ENCODE results near the gene HECTD2. TPM values are rescaled to one million over a fixed set of nuclear protein-coding genes. Genes with fewer than 3 reads are reported as not detected.

Gene HECTD2
- total RNA-seq, 1 experiment from 2014 or later, result 11.5 TPM

- intact Hi-C loops (cut with micrococcal nuclease; ENCODE audit: unreplicated experiment), result no loop called here
- no TSS peak for BruUV-seq (replicated peaks)
- H3K9me3 ChIP-seq (ENCODE audit: control insufficient read depth, insufficient read depth, low read depth, low read length), result peaks cover 7% of the 10 kb centered on the region; the same call in 1 of the 2 replicates
- no peaks in the 10 kb centered on the region for H3K36me3 ChIP-seq (ENCODE audit: control insufficient read depth, insufficient read depth, low read length)
- H3K27me3 ChIP-seq (ENCODE audit: control insufficient read depth, insufficient read depth, low read length), result no peaks in the 10 kb centered on the region
- TF ChIP-seq TCF7L2 (IDR thresholded peaks at IDR 0.05; ENCODE audit: low read depth, low read length) (no peak), POLR2AphosphoS5 (IDR thresholded peaks at IDR 0.05; ENCODE audit: low read depth, low read length) (no peak), REST (IDR thresholded peaks at IDR 0.05; ENCODE audit: insufficient read depth in 1 of 2, low read depth in 2 of 2, low read length in 1 of 2) (no peak), SIN3A (IDR thresholded peaks at IDR 0.05; ENCODE audit: borderline replicate concordance, insufficient read depth, low read depth, low read length) (no peak), CTCF (IDR thresholded peaks at IDR 0.05) (no peak)
- in situ Hi-C loops (cut with HindIII; ENCODE audit: low pct_unique_long_range_greater_than_20kb, low sequenced_read_pairs), result no loop called here
- ChIA-PET POLR2A (no interaction called here), CTCF (no interaction called here)
- no peak overlapping the region for H3K4me3 ChIP-seq (ENCODE audit: low read depth in 2 of 2, low read length in 2 of 2)
- no peak overlapping the region for H3K27ac ChIP-seq (ENCODE audit: low read length)
- no peak for ATAC-seq
- no peaks in the 10 kb centered on the region for H3K4me1 ChIP-seq (ENCODE audit: control insufficient read depth, insufficient read depth, low read length)
- no peak for DNase-seq (ENCODE audit: low read depth, low spot score)
Measured at GRCh38 chr10:91513598-91514424, 103.7 kb downstream of the HECTD2 start.

- CTCF ChIA-PET, result no interaction called here
- no peaks in the 10 kb centered on the region for H3K27me3 ChIP-seq (ENCODE audit: control insufficient read depth, insufficient read depth, low read length)
- TF ChIP-seq CTCF (IDR thresholded peaks at IDR 0.05) (no peak), REST (IDR thresholded peaks at IDR 0.05; ENCODE audit: insufficient read depth in 1 of 2, low read depth in 2 of 2, low read length in 1 of 2) (no peak), POLR2AphosphoS5 (IDR thresholded peaks at IDR 0.05; ENCODE audit: low read depth, low read length) (no peak), SIN3A (IDR thresholded peaks at IDR 0.05; ENCODE audit: borderline replicate concordance, insufficient read depth, low read depth, low read length) (no peak), TCF7L2 (IDR thresholded peaks at IDR 0.05; ENCODE audit: low read depth, low read length) (no peak)
- H3K27ac ChIP-seq (ENCODE audit: low read length), result no peak overlapping the region
- no peaks in the 10 kb centered on the region for H3K36me3 ChIP-seq (ENCODE audit: control insufficient read depth, insufficient read depth, low read length)
- H3K4me1 ChIP-seq (ENCODE audit: control insufficient read depth, insufficient read depth, low read length), result no peaks in the 10 kb centered on the region
- in situ Hi-C loops (cut with HindIII; ENCODE audit: low pct_unique_long_range_greater_than_20kb, low sequenced_read_pairs), result no loop called here
- ATAC-seq (no peak), DNase-seq (ENCODE audit: low read depth, low spot score) (no peak)
- POLR2A ChIA-PET, result no interaction called here
- H3K4me3 ChIP-seq (ENCODE audit: low read depth in 2 of 2, low read length in 2 of 2), result no peak overlapping the region
- BruUV-seq (replicated peaks), result no TSS peak
- intact Hi-C loops (cut with micrococcal nuclease; ENCODE audit: unreplicated experiment), result no loop called here
- peaks cover 7% of the 10 kb centered on the region; the same call in 1 of the 2 replicates for H3K9me3 ChIP-seq (ENCODE audit: control insufficient read depth, insufficient read depth, low read depth, low read length)
Measured at GRCh38 chr10:91514787-91515186, 104.6 kb downstream of the HECTD2 start.
